ENCODE data around the gene KAT6B.

Gene KAT6B

GRCh38 chr10:75079436-75080083 lies 253.2 kb downstream of the KAT6B start:
- no peak for DNase-seq

GRCh38 chr10:75080554-75080953 lies 254.2 kb downstream of the KAT6B start:
- no peak for DNase-seq

- DNase-seq: no peak
Observed at GRCh38 chr10:75081379-75081778, 255.0 kb downstream of the KAT6B start.

All from NCI-H345 (cell line).